Measurements from ENCODE around the gene FER.

DNA sequence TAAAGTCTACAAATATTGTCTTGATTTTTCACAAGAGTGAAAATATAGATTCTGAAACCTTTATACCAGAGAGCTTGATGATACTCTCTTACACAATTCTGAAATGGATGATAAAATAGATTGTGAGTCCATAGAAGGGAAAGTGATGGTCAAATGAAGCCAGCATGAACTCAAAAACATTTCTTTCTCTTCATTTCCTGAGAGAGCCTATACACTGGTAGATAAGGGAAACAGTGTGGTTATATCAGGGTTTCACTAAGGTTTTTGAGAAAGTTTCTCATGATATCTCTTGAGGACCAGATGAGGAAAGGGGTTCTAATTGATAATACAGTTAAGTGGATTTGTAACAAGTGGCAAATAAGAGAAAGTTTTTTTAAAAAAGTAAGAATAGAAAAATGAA, 407.9 kb downstream of the FER start:
- TF ChIP-seq, protein P1, sequence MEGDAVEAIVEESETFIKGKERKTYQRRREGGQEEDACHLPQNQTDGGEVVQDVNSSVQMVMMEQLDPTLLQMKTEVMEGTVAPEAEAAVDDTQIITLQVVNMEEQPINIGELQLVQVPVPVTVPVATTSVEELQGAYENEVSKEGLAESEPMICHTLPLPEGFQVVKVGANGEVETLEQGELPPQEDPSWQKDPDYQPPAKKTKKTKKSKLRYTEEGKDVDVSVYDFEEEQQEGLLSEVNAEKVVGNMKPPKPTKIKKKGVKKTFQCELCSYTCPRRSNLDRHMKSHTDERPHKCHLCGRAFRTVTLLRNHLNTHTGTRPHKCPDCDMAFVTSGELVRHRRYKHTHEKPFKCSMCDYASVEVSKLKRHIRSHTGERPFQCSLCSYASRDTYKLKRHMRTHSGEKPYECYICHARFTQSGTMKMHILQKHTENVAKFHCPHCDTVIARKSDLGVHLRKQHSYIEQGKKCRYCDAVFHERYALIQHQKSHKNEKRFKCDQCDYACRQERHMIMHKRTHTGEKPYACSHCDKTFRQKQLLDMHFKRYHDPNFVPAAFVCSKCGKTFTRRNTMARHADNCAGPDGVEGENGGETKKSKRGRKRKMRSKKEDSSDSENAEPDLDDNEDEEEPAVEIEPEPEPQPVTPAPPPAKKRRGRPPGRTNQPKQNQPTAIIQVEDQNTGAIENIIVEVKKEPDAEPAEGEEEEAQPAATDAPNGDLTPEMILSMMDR (IDR thresholded peaks at IDR 0.05): no peak
- no peak for TF ChIP-seq POLR2A (IDR thresholded peaks at IDR 0.05)
